Activated CD8-positive, alpha-beta memory T cell treated with anti-CD3 and anti-CD28 coated beads for 1 hour (primary cell): ENCODE measurements around the gene C2CD2L.
"Not testable (repeated sequence)": the region's sequence is repeated elsewhere in the genome, so short reads cannot be mapped to it uniquely, and the experiment has no call there.

Experiments used
- DNase-seq, 2 donors: peaks; one replicate each; pipeline ENCODE4 v3.0.0-alpha.2; 2020; ENCODE audit warnings: low read depth in 1 of 2; ENCODE audit errors: extremely low read depth in 1 of 2

C2CD2L gene

GRCh38 chr11:119106564-119107537, at the start of gene C2CD2L:
Gene C2CD2L, plus strand, starts transcription at chr11:119107344. Its CDS starts 398 bp downstream, at chr11:119107742.
- DNase-seq = peak; percentile 55 to 78

GRCh38 chr11:119059128-119059527, 48.0 kb upstream of the C2CD2L start:
- DNase-seq = not testable (repeated sequence)

- DNase-seq = no peak
Observed at GRCh38 chr11:119061256-119061655, 45.9 kb upstream of the C2CD2L start.

DNA sequence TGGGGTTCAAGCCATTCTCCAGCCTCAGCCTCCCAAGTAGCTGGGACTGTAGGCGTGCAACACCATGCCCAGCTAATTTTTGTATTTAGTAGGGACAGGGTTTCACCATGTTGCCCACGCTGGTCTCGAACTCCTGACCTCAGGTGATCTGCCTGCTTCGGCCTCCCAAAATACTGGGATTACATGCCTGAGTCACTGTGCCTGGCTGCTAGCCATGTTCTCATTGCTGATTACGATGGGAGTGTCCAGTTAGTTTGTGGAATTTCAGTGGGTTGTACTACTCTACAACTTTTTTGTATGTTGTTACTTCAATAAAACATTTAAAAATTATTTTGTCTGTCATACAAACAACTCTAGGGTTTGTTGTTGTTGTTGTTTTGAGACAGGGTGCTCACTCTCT, 44.4 kb upstream of the C2CD2L start:
- no peak for DNase-seq

DNA sequence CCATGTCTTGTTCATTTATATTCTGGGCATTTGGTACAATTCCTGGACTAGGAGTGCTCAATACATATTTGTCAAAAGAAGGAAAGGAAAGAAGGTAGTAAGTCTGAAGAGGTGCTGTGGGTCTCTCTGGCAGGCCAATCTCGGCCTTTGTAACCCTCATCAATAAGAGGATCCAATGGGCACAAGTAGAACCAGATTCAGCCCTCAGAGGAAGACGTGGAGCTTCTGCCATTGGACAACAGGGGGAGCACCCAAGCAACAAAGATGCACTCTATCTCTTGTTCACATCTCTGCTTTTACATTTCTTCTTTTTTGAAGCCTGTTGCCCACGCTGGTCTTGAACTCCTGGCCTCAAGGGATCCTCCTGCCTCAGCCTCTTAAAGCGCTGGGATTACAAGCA, 41.8 kb upstream of the C2CD2L start:
- no peak for DNase-seq

DNA sequence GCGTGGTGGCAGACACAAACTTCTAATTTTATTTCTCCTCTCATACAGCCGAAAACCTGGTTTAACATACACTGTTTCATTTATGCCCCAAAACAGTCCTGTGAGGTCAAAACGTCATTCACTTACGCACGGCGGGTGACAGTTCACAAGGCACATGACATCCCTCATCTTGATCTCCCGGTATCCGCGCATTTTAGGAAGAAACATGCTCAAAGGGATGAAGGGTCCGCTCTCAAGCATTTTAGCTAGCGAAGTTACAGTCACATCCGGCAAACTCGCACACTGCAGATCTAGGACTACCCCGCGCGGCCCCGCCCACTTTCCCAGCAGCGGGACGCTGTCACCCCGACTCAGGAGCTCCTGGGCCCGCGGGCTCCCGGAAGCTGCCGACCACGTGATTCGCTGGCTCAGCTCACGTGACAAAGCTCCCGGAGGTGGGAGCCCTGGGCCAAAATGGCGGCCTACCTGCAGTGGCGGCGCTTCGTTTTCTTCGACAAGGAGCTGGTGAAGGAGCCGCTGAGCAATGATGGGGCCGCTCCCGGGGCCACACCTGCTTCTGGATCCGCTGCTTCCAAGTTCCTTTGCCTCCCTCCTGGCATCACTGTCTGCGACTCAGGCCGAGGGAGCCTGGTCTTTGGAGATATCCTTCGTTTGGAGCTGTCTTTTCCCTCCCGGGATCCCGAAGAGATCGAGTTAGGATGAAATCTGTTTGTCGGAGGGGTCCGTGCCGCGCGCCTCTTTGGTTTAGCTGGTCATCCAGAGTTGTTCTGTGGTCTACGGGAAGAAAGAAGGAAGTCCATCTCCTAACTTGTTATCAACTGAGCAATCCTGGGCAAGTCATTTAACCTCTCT, 39.5 kb upstream of the C2CD2L start, which contains the start of gene VPS11:
TSS of gene VPS11 (plus strand) at position 448 of the 852 bp plus-strand sequence. CDS start at position 454, 6 bp downstream.
- DNase-seq = peak; percentile 91 to 98

GRCh38 chr11:119077839-119078238, 29.3 kb upstream of the C2CD2L start:
- DNase-seq = no peak

DNA sequence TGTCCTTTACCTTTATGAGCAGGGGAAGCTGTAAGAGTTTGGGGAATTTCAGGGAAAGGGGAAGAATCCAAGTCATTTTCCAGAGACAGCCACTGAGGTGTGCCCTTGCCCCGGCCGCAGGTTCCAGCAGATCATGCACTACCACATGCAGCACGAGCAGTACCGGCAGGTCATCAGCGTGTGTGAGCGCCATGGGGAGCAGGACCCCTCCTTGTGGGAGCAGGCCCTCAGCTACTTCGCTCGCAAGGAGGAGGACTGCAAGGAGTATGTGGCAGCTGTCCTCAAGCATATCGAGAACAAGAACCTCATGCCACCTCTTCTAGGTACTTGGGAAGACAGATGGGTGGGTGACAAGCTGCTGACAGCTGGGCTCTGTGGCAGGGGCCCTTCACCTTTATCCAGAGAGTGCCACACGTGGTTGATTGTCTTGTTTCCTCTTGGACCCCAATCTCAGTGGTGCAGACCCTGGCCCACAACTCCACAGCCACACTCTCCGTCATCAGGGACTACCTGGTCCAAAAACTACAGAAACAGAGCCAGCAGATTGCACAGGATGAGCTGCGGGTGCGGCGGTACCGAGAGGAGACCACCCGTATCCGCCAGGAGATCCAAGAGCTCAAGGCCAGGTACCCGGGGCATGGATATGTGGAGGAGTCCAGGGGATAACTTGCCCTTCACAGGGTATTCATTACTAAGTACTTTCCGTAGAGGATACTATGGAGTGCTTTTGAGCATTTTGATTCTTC, 28.3 kb upstream of the C2CD2L start:
- no peak for DNase-seq

- DNase-seq = no peak
Observed at GRCh38 chr11:119081682-119082260, 25.4 kb upstream of the C2CD2L start.

DNA sequence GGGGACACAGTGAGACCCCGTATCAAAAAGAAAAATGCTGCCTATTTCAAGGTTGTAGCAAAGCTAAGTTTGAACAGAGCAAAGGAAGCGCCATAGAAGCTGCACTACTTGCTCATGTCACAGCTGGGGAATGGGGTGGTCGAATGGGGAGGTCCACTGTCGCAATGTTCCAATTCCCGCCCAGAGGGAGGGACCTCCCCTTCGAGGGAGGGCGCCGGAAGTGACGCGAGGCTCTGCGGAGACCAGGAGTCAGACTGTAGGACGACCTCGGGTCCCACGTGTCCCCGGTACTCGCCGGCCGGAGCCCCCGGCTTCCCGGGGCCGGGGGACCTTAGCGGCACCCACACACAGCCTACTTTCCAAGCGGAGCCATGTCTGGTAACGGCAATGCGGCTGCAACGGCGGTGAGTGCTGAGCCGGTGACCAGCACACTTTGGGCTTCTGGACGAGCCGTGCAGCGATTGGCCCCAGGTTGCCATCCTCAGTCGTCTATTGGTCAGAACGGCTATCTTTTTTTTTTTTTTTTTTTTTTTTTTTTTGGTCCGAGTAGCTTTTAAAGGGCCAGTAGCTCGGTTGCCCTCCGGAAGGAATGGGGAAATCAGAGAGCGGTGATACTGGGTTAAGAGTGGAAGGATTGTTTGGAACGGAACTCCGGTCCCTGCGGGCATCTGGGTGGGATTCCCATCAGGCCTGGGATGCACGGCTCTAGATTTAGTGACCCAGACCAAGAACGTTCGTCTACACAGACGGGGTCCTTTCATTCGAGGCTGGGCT, 22.3 kb upstream of the C2CD2L start, which contains the start of gene HMBS:
TSS of gene HMBS (plus strand) at position 219 of the 774 bp plus-strand sequence. CDS start at position 372, 153 bp downstream.
- DNase-seq = peak; percentile 74 to 86

GRCh38 chr11:119085437-119085847, 21.7 kb upstream of the C2CD2L start:
- DNase-seq = peak in 1 of 2 donors; percentile 26

DNA sequence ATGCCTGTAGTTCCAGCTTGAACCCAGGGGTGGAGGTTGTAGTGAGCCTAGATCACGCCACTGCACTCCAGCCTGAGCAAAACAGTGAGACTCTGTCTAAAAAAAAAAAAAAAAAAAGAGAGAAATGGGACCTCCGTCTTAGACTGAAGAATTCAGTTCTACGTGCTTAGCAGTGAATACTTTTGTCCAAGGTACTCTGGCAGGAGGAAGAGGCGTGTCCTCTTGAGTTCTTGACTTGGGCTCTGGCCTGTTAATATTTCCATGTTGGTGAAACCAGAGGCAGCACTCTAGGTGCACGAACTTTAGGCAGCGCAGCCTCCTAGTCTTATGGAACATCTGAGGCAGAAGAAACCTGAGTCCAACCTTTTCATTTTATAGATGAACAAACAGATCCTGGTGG, 20.0 kb upstream of the C2CD2L start:
- no peak for DNase-seq

GRCh38 chr11:119087747-119088241, 19.4 kb upstream of the C2CD2L start:
- DNase-seq = no peak

GRCh38 chr11:119088406-119088805, 18.7 kb upstream of the C2CD2L start:
- DNase-seq = no peak

DNA sequence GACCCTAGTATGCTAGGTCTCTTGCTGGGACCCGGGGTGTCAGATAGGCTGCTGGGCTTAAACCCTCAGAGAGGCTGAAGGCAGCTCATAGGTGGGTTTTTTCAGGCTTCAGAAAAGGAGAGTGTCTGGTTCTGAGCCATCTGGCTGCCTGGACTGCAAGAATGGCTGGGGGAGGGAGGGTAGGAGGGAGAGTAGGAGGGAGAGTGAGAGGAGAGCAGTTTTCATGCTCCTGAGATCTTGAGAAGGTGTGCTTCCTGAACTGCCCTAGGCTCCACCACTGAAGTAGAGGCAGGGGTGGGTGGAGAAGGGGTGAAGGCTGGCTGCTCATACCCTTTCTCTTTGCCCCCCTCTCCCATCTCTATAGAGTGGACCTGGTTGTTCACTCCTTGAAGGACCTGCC, 17.8 kb upstream of the C2CD2L start:
- DNase-seq = no peak

DNA sequence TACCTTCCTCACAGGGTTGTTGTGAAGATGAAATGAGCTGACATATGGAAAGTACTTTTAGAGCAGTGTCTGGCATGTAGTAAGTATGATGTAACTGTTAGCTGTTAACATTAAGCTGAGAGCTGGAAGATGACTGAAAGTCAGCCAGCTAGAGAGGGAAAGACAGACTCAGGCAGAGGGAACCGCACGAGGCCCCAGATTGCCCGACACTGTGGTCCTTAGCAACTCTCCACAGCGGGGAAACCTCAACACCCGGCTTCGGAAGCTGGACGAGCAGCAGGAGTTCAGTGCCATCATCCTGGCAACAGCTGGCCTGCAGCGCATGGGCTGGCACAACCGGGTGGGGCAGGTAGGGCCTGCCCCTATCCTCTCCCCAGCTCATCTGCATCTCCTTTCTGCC, 16.0 kb upstream of the C2CD2L start:
- no peak for DNase-seq

- no peak for DNase-seq
Observed at GRCh38 chr11:119091966-119092879, 14.9 kb upstream of the C2CD2L start.
